Liver (tissue), 9 donors: ENCODE results near the gene LDHB. TPM values are rescaled to one million over a fixed set of nuclear protein-coding genes. Genes with fewer than 3 reads are reported as not detected.

Experiments used
- DNase-seq: peaks from one replicate; pipeline ENCODE4 v3.0.0-alpha.2; 2017; ENCODE audit warnings: low spot score
- H3K27ac ChIP-seq, 2 donors: one replicate each; pipeline ENCODE4 v1.7.0; 2013; ENCODE audit warnings: inconsistent platforms in 2 of 2, low read length in 2 of 2, control low read depth in 1 of 2, low read depth in 1 of 2, mild to moderate bottlenecking in 1 of 2
- H3K27me3 ChIP-seq, 4 donors: one replicate each; pipeline versions ENCODE4 v1.6.1 to v1.7.0; 2013; ENCODE audit warnings: low read length in 3 of 4, inconsistent platforms in 1 of 4, mild to moderate bottlenecking in 1 of 4, moderate library complexity in 1 of 4; ENCODE audit not compliant: control insufficient read depth in 4 of 4, insufficient read depth in 4 of 4
- H3K36me3 ChIP-seq, 4 donors: one replicate each; pipeline versions ENCODE4 v1.6.1 to v1.7.0; 2013; ENCODE audit warnings: low read length in 3 of 4, mild to moderate bottlenecking in 3 of 4, low read depth in 1 of 4, moderate library complexity in 1 of 4; ENCODE audit not compliant: control insufficient read depth in 4 of 4, insufficient read depth in 3 of 4
- H3K4me1 ChIP-seq, 4 donors: one replicate each; pipeline versions ENCODE4 v1.6.1 to v1.7.0; 2013; ENCODE audit warnings: low read length in 3 of 4, mild to moderate bottlenecking in 3 of 4, moderate library complexity in 1 of 4; ENCODE audit not compliant: control insufficient read depth in 4 of 4, insufficient read depth in 4 of 4
- H3K4me3 ChIP-seq, 3 donors: one replicate each; pipeline versions ENCODE4 v1.6.1 to v1.7.0; 2013; ENCODE audit warnings: low read length in 3 of 3, control low read depth in 1 of 3, low read depth in 1 of 3, mild to moderate bottlenecking in 1 of 3
- H3K9ac ChIP-seq, 2 donors: one replicate each; pipeline ENCODE4 v1.7.0; 2013; ENCODE audit warnings: low read length in 2 of 2, mild to moderate bottlenecking in 2 of 2, moderate library complexity in 2 of 2, control low read depth in 1 of 2, low read depth in 1 of 2
- H3K9me3 ChIP-seq, 4 donors: one replicate each; pipeline versions ENCODE4 v1.6.1 to v1.7.0; 2013; ENCODE audit warnings: low read length in 3 of 4; ENCODE audit not compliant: control insufficient read depth in 4 of 4
- ATF3 ChIP-seq: IDR thresholded peaks from 2 replicates; pipeline ENCODE4 v1.6.1; 2016; ENCODE audit warnings: antibody characterized with exemption
- CTCF ChIP-seq: fragments of 150-350 bp; IDR thresholded peaks from 2 replicates; pipeline ENCODE4 v1.5.1; 2017; ENCODE audit warnings: improper control_type of control experiment, low read depth, low read length; ENCODE audit not compliant: missing input control
- EGR1 ChIP-seq, 2 donors: IDR thresholded peaks; 2 replicates each; pipeline ENCODE4 v1.6.1; 2016 to 2018; ENCODE audit warnings: antibody characterized with exemption in 2 of 2, low read depth in 2 of 2
- FOXA1 ChIP-seq: IDR thresholded peaks from 2 replicates; pipeline ENCODE4 v1.6.1; 2016; ENCODE audit warnings: antibody characterized with exemption
- FOXA2 ChIP-seq: IDR thresholded peaks from 2 replicates; pipeline ENCODE4 v1.6.1; 2016; ENCODE audit warnings: antibody characterized with exemption
- GABPA ChIP-seq, 2 donors: IDR thresholded peaks in 1 of 2; conservative IDR thresholded peaks in 1 of 2; 2 replicates each; pipeline ENCODE4 v1.6.1; 2016; ENCODE audit warnings: antibody characterized with exemption in 2 of 2, mild to moderate bottlenecking in 1 of 2, moderate library complexity in 1 of 2
- HNF4A ChIP-seq, 2 donors: conservative IDR thresholded peaks; 2 replicates each; pipeline ENCODE4 v1.6.1; 2016; ENCODE audit warnings: antibody characterized with exemption in 2 of 2, mild to moderate bottlenecking in 2 of 2
- HNF4G ChIP-seq: IDR thresholded peaks from 2 replicates; pipeline ENCODE4 v1.6.1; 2016; ENCODE audit warnings: antibody characterized with exemption
- JUND ChIP-seq, 2 donors: IDR thresholded peaks; 2 replicates each; pipeline ENCODE4 v1.6.1; 2016; ENCODE audit warnings: antibody characterized with exemption in 2 of 2
- MAX ChIP-seq: IDR thresholded peaks from 2 replicates; pipeline ENCODE4 v1.6.1; 2016; ENCODE audit warnings: antibody characterized with exemption
- NR2F2 ChIP-seq: IDR thresholded peaks from 2 replicates; pipeline ENCODE4 v1.6.1; 2016; ENCODE audit warnings: antibody characterized with exemption
- RAD21 ChIP-seq, 2 donors: IDR thresholded peaks; 2 replicates each; pipeline ENCODE4 v1.6.1; 2016; ENCODE audit warnings: antibody characterized with exemption in 2 of 2, mild to moderate bottlenecking in 2 of 2
- REST ChIP-seq: IDR thresholded peaks from 2 replicates; pipeline ENCODE4 v1.6.1; 2016; ENCODE audit warnings: antibody characterized with exemption, mild to moderate bottlenecking
- RXRA ChIP-seq, 2 donors: IDR thresholded peaks; 2 replicates each; pipeline ENCODE4 v1.6.1; 2017 to 2018; ENCODE audit warnings: antibody characterized with exemption in 2 of 2, mild to moderate bottlenecking in 1 of 2
- SP1 ChIP-seq: IDR thresholded peaks from 2 replicates; pipeline ENCODE4 v1.6.1; 2018; ENCODE audit warnings: antibody characterized with exemption, mild to moderate bottlenecking
- TAF1 ChIP-seq: conservative IDR thresholded peaks from 2 replicates; pipeline ENCODE4 v1.6.1; 2016; ENCODE audit warnings: antibody characterized with exemption, mild to moderate bottlenecking
- YY1 ChIP-seq: IDR thresholded peaks from 2 replicates; pipeline ENCODE4 v1.6.1; 2016; ENCODE audit warnings: antibody characterized with exemption, mild to moderate bottlenecking
- WGBS: extraction: QIAGEN DNeasy Blood & Tissue Kit; methylation state at CpG from one replicate; pipeline ENCODE4 v1.1.7; 2013; 5-methylcytosine and 5-hydroxymethylcytosine counted together
- polyA plus RNA-seq, 2 donors: library from polyadenylated mRNA; stranded (reverse) in 1 of 2; unstranded in 1 of 2; fragments of 200-250 nt in 1 of 2; fragments of >200 nt in 1 of 2; fragmentation: Nextera tagmentation in 1 of 2; extraction: Ambion mirVana in 1 of 2; gene quantifications; one replicate each; pipeline versions ENCODE4 v1.2.1 to v1.2.3, GENCODE V29; 2013 to 2015
- total RNA-seq, 2 donors: library from RNA; depleted of rRNA; stranded (reverse); fragments of >200 nt; gene quantifications; one replicate each; pipeline ENCODE4 v1.2.3, GENCODE V29; 2014
- donor health status: healthy.
- donor health status: healthy.
- donor health status: healthy.
- donor health status: healthy.
- donor health status: healthy.

LDHB gene
- total and polyA plus RNA-seq, 4 donors = 20.9 to 99.7 (median 42.3) TPM

DNA sequence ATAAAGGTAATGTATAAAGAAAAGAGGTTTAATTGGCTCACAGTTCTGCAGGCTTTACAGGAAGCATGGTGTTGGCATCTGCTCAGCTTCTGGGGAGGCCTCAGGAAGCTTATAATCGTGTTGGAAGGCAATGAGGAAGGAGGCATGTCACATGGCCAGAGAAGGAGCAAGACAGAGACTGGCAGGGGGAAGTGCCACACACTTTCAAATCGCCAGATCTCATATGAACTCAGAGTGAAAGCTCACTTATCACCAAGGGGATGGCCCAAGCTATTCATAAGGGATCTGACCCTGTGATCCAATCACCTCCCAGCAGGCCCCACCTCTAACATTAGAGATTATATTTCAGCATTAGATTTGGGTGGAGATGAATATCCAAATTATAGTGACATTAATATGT is 26.3 kb downstream of the LDHB start (continued):
- TF ChIP-seq REST = no peak
- TF ChIP-seq ATF3 = no peak

- H3K9me3 ChIP-seq = no peaks in the 10 kb centered on the region
- no peak for TF ChIP-seq FOXA2
- no peak for TF ChIP-seq MAX
- TF ChIP-seq GABPA (IDR thresholded peaks at IDR 0.05 in 1 of 2, conservative IDR thresholded peaks at IDR 0.05 in 1 of 2) = no peak
- no peak for TF ChIP-seq HNF4A (conservative IDR thresholded peaks at IDR 0.05)
- no peak for TF ChIP-seq EGR1 (IDR thresholded peaks at IDR 0.05; ENCODE audit: low read depth in 2 of 2)
- no peak for TF ChIP-seq CTCF
- no peak for TF ChIP-seq JUND (IDR thresholded peaks at IDR 0.05)
- TF ChIP-seq NR2F2 = no peak
- TF ChIP-seq REST = no peak
- H3K27me3 ChIP-seq = no peaks in the 10 kb centered on the region
- 87% methylated on average over 2 of the region's 2 CpGs for WGBS
- H3K4me3 ChIP-seq = no peak overlapping the region
- no peaks in the 10 kb centered on the region for H3K36me3 ChIP-seq
- H3K27ac ChIP-seq = no peak overlapping the region
- no peak for DNase-seq
- H3K4me1 ChIP-seq = no peaks in the 10 kb centered on the region
- H3K9ac ChIP-seq = no peak overlapping the region
Observed at GRCh38 chr12:21627924-21628323, 29.7 kb downstream of the LDHB start.

GRCh38 chr12:21618566-21618965 is 39.1 kb downstream of the LDHB start:
- Histone ChIP-seq H3K36me3 (no peaks in the 10 kb centered on the region), H3K27ac (no peak overlapping the region), H3K9ac (no peak overlapping the region), H3K4me3 (no peak overlapping the region), H3K9me3 (no peaks in the 10 kb centered on the region), H3K27me3 (no peaks in the 10 kb centered on the region), H3K4me1 (peaks cover 3 to 10% (median 9%) of the 10 kb centered on the region in 4 donors)
- no peak for DNase-seq
- TF ChIP-seq RXRA (IDR thresholded peaks at IDR 0.05) (no peak), CTCF (no peak), HNF4G (no peak), TAF1 (no peak), EGR1 (IDR thresholded peaks at IDR 0.05; ENCODE audit: low read depth in 2 of 2) (no peak), GABPA (IDR thresholded peaks at IDR 0.05 in 1 of 2, conservative IDR thresholded peaks at IDR 0.05 in 1 of 2) (no peak), HNF4A (conservative IDR thresholded peaks at IDR 0.05) (no peak), FOXA1 (no peak), ATF3 (no peak), RAD21 (IDR thresholded peaks at IDR 0.05) (no peak), YY1 (no peak), NR2F2 (no peak), JUND (IDR thresholded peaks at IDR 0.05) (no peak), SP1 (no peak)
